HepG2 (cell line): ENCODE results near the gene PARP3. TPM values are rescaled to one million over a fixed set of nuclear protein-coding genes. Genes with fewer than 3 reads are reported as not detected.

ENCODE experiments used
- BRD4 ChIP-seq: sonication (generic); formaldehyde crosslinking; IDR thresholded peaks from 2 replicates; pipeline ENCODE4 v1.4.0; 2020; ENCODE audit warnings: missing genetic modification reagents
- DPF2 ChIP-seq: sonication (generic); formaldehyde crosslinking; IDR thresholded peaks from 2 replicates; pipeline ENCODE4 v1.4.0; 2020; ENCODE audit warnings: mild to moderate bottlenecking, low read depth, missing genetic modification reagents, borderline replicate concordance
- EZH2 ChIP-seq: conservative IDR thresholded peaks from 2 replicates; pipeline ENCODE4 v1.6.1; 2012; ENCODE audit warnings: mild to moderate bottlenecking, low read depth, low read length, moderate library complexity
- HBP1 ChIP-seq: IDR thresholded peaks from 2 replicates; pipeline ENCODE4 v1.6.1; 2016; ENCODE audit warnings: low read depth, control low read depth
- KLF16 ChIP-seq, 2 experiments: sonication (generic) in 1 of 2; formaldehyde crosslinking in 1 of 2; IDR thresholded peaks; 2 replicates each; pipeline versions ENCODE4 v1.6.1 to v1.8.0; 2016 to 2023; ENCODE audit warnings: missing genetic modification reagents in 2 of 2, missing compliant biosample characterization in 1 of 2
- SIX1 ChIP-seq: sonication (generic); formaldehyde crosslinking; IDR thresholded peaks from 2 replicates; pipeline ENCODE4 v1.4.0; 2020; ENCODE audit warnings: missing genetic modification reagents, borderline replicate concordance
- TBP ChIP-seq: sonication (generic); formaldehyde crosslinking; IDR thresholded peaks from 2 replicates; pipeline ENCODE4 v1.5.0; 2020; ENCODE audit warnings: missing genetic modification reagents
- TP53 ChIP-seq: sonication (generic); formaldehyde crosslinking; conservative IDR thresholded peaks from 2 replicates; pipeline ENCODE4 v1.4.0; 2020; ENCODE audit warnings: missing genetic modification reagents
- ZHX1 ChIP-seq: sonication (generic); formaldehyde crosslinking; IDR thresholded peaks from 2 replicates; pipeline ENCODE4 v1.8.1; 2022; ENCODE audit warnings: low read depth, mild to moderate bottlenecking, missing genetic modification reagents
- polyA plus RNA-seq, 8 experiments: library from polyadenylated mRNA; depleted of rRNA in 3 of 8; stranded (reverse) in 7 of 8; unstranded in 1 of 8; fragments of >200 nt; fragmentation: Illumina TruSeq in 4 of 8; extraction: Trizol in 4 of 8; gene quantifications; 2 replicates each; pipeline versions ENCODE4 v1.2.1 to v1.2.3, GENCODE V29; 2011 to 2016; ENCODE audit warnings: low read depth in 4 of 8, missing spikeins in 1 of 8, mixed read lengths in 1 of 8; ENCODE audit not compliant: insufficient read depth in 1 of 8
- total RNA-seq, 5 experiments: library from RNA; depleted of rRNA; stranded (reverse); fragments of >200 nt; fragmentation: Illumina TruSeq; extraction: Trizol; gene quantifications; 2 replicates each; pipeline ENCODE4 v1.2.3, GENCODE V29; 2016; ENCODE audit warnings: low read depth in 1 of 5
- TF ChIP-seq, protein P1 (sequence below): sonication (generic); formaldehyde crosslinking; conservative IDR thresholded peaks from 2 replicates; pipeline ENCODE4 v1.4.0; 2020; ENCODE audit warnings: mild to moderate bottlenecking, missing genetic modification reagents, moderate library complexity
- TF ChIP-seq, protein P2 (sequence below): sonication (generic); formaldehyde crosslinking; IDR thresholded peaks from 2 replicates; pipeline ENCODE4 v1.8.0; 2022; ENCODE audit warnings: mild to moderate bottlenecking, missing genetic modification reagents, borderline replicate concordance
- TF ChIP-seq, protein P3 (sequence below): sonication (generic); formaldehyde crosslinking; IDR thresholded peaks from 2 replicates; pipeline ENCODE4 v1.4.0; 2020; ENCODE audit warnings: mild to moderate bottlenecking, missing genetic modification reagents

The PARP3 gene
- total and polyA plus RNA-seq, 2 of the 13 experiments (the other 11 are each of a cell fraction or from before 2014, with no cell fraction given) = 11.2 to 21.5 TPM

DNA sequence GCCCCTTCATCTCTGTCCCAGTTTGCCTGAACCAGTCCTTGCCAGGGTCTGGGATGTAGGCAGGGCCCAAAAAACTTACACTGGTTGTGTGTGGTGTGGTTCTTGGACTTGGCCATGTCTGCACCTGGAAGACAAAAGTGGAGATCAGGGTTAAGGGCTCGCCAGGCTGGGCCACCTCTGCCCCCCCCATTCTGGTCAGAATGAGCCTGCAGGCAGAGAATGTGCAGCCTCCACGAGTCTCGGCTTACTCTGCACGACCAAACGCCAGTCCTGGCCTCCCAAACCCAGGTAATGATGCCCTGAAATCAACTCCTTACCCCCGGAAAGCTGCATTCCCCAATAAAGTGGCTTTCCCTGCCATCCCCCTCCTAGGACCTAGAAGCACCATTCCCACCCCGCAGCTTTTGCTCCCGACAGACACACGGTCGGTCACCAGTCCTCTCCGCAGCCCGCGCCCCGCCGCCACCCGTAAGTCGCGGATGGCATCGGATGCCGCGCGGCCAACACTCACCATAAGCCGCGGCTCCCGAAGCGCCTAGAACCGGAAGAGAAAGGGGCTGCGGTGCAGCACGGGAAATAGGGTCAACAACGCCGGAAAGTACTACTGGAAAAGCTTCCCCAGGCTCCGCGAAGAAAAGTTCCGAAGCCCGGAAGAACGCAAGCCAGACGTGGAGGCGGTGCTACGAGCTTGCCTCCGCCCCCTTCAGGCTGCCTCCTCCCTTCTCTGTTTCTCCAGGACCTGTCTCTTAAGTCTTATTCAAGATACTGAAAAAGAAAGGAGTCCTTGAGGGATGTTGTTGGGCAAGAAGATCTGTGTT lies 53.4 kb downstream of the PARP3 start, which contains the start of gene RPL29 (continued):
- TF ChIP-seq KLF16 (CRISPR knock-in tag; IDR thresholded peaks at IDR 0.05) (peak in 1 of 2 experiments; percentile 93; a peak in 2 of 4 replicates), SIX1 (peak; percentile 59; the same call in 1 of the 2 replicates), TBP (CRISPR knock-in tag) (no peak), HBP1 (CRISPR knock-in tag) (peak; percentile 48; the same call in 1 of the 2 replicates), EZH2 (no peak), TP53 (CRISPR knock-in tag) (peak; percentile 84; the same call in 1 of the 2 replicates), ZHX1 (CRISPR knock-in tag) (0 out of 2 replicates have a peak, but pooled peaks have one; percentile 25), DPF2 (CRISPR knock-in tag) (no peak), BRD4 (peak; percentile 99)
- TF ChIP-seq, protein P1, sequence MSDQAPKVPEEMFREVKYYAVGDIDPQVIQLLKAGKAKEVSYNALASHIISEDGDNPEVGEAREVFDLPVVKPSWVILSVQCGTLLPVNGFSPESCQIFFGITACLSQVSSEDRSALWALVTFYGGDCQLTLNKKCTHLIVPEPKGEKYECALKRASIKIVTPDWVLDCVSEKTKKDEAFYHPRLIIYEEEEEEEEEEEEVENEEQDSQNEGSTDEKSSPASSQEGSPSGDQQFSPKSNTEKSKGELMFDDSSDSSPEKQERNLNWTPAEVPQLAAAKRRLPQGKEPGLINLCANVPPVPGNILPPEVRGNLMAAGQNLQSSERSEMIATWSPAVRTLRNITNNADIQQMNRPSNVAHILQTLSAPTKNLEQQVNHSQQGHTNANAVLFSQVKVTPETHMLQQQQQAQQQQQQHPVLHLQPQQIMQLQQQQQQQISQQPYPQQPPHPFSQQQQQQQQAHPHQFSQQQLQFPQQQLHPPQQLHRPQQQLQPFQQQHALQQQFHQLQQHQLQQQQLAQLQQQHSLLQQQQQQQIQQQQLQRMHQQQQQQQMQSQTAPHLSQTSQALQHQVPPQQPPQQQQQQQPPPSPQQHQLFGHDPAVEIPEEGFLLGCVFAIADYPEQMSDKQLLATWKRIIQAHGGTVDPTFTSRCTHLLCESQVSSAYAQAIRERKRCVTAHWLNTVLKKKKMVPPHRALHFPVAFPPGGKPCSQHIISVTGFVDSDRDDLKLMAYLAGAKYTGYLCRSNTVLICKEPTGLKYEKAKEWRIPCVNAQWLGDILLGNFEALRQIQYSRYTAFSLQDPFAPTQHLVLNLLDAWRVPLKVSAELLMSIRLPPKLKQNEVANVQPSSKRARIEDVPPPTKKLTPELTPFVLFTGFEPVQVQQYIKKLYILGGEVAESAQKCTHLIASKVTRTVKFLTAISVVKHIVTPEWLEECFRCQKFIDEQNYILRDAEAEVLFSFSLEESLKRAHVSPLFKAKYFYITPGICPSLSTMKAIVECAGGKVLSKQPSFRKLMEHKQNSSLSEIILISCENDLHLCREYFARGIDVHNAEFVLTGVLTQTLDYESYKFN (CRISPR knock-in tag) = peak; percentile 54; the same call in 1 of the 2 replicates
- TF ChIP-seq, protein P2, sequence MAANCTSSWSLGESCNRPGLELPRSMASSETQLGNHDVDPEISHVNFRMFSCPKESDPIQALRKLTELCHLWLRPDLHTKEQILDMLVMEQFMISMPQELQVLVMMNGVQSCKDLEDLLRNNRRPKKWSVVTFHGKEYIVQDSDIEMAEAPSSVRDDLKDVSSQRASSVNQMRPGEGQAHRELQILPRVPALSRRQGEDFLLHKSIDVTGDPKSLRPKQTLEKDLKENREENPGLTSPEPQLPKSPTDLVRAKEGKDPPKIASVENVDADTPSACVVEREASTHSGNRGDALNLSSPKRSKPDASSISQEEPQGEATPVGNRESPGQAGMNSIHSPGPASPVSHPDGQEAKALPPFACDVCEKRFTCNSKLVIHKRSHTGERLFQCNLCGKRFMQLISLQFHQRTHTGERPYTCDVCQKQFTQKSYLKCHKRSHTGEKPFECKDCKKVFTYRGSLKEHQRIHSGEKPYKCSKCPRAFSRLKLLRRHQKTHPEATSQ (CRISPR knock-in tag) = peak; percentile 86; the same call in 1 of the 2 replicates
- TF ChIP-seq, protein P3, sequence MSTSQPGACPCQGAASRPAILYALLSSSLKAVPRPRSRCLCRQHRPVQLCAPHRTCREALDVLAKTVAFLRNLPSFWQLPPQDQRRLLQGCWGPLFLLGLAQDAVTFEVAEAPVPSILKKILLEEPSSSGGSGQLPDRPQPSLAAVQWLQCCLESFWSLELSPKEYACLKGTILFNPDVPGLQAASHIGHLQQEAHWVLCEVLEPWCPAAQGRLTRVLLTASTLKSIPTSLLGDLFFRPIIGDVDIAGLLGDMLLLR (CRISPR knock-in tag) = no peak
